HG02642 (cell line): Measurements from ENCODE around the gene REXO2.

Experiments used
- ATAC-seq: cut with Tn5 transposase; IDR thresholded peaks from one replicate; pipeline ENCODE4 v1.9.1; 2021; ENCODE audit warnings: mild to moderate bottlenecking; ENCODE audit not compliant: unreplicated experiment, poor library complexity

Gene REXO2

GRCh38 chr11:114440121-114440860 lies 1.0 kb downstream of the REXO2 start:
- no peak for ATAC-seq

GRCh38 chr11:114440971-114441763 lies 1.9 kb downstream of the REXO2 start:
- ATAC-seq, result no peak

- ATAC-seq, result no peak
Observed at GRCh38 chr11:114441921-114442320, 2.7 kb downstream of the REXO2 start.

GRCh38 chr11:114442536-114442935 lies 3.3 kb downstream of the REXO2 start:
- ATAC-seq, result no peak

GRCh38 chr11:114447444-114447843 lies 8.2 kb downstream of the REXO2 start:
- no peak for ATAC-seq

GRCh38 chr11:114447892-114448291 lies 8.6 kb downstream of the REXO2 start:
- ATAC-seq, result no peak

GRCh38 chr11:114448749-114449482 lies 9.6 kb downstream of the REXO2 start:
- no peak for ATAC-seq

GRCh38 chr11:114449845-114450244 lies 10.6 kb downstream of the REXO2 start:
- ATAC-seq, result no peak

- no peak for ATAC-seq
Observed at GRCh38 chr11:114452399-114452798, 13.1 kb downstream of the REXO2 start.

GRCh38 chr11:114463999-114464398 lies 24.7 kb downstream of the REXO2 start:
- no peak for ATAC-seq

GRCh38 chr11:114466742-114467141 lies 27.5 kb downstream of the REXO2 start:
- ATAC-seq, result no peak

GRCh38 chr11:114472661-114473060 lies 33.4 kb downstream of the REXO2 start:
- no peak for ATAC-seq

GRCh38 chr11:114478001-114478410 lies 38.7 kb downstream of the REXO2 start:
- ATAC-seq, result no peak

- ATAC-seq, result no peak
Observed at GRCh38 chr11:114478768-114479167, 39.5 kb downstream of the REXO2 start.

GRCh38 chr11:114479331-114479730 lies 40.1 kb downstream of the REXO2 start:
- no peak for ATAC-seq

- no peak for ATAC-seq
Observed at GRCh38 chr11:114482114-114482513, 42.8 kb downstream of the REXO2 start.

GRCh38 chr11:114483929-114484328 lies 44.7 kb downstream of the REXO2 start:
- ATAC-seq, result no peak

GRCh38 chr11:114496915-114497314 lies 57.6 kb downstream of the REXO2 start:
- ATAC-seq, result no peak

GRCh38 chr11:114499756-114500155 lies 60.5 kb downstream of the REXO2 start:
- no peak for ATAC-seq
